ENCODE results near the gene LRBA.

Gene LRBA

DNA sequence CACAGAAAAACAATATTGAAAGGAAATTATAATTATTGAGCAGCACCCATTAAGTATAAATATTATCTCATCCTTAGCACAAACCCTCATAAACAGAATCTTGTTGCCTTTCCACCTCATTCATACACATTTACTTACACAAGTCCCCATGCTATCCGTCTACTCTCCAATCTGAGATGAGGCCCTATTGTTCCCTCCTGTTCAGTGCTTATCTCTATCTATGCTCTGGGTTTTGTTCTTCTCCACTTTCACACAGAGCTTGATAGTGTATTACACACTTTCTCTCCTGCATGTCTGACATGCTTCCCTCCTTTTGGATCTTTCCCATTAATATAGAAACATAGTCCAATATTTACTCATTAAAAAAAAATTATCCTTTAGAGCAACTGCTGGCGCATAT lies 671.3 kb downstream of the LRBA start:
- TF ChIP-seq, protein P1, sequence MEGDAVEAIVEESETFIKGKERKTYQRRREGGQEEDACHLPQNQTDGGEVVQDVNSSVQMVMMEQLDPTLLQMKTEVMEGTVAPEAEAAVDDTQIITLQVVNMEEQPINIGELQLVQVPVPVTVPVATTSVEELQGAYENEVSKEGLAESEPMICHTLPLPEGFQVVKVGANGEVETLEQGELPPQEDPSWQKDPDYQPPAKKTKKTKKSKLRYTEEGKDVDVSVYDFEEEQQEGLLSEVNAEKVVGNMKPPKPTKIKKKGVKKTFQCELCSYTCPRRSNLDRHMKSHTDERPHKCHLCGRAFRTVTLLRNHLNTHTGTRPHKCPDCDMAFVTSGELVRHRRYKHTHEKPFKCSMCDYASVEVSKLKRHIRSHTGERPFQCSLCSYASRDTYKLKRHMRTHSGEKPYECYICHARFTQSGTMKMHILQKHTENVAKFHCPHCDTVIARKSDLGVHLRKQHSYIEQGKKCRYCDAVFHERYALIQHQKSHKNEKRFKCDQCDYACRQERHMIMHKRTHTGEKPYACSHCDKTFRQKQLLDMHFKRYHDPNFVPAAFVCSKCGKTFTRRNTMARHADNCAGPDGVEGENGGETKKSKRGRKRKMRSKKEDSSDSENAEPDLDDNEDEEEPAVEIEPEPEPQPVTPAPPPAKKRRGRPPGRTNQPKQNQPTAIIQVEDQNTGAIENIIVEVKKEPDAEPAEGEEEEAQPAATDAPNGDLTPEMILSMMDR (conservative IDR thresholded peaks at IDR 0.05; ENCODE audit: low read depth, low read length): no peak
- no peak for DNase-seq (ENCODE audit: low read depth)
- no peak overlapping the region for H3K4me3 ChIP-seq (ENCODE audit: low read depth, low read length)

DNA sequence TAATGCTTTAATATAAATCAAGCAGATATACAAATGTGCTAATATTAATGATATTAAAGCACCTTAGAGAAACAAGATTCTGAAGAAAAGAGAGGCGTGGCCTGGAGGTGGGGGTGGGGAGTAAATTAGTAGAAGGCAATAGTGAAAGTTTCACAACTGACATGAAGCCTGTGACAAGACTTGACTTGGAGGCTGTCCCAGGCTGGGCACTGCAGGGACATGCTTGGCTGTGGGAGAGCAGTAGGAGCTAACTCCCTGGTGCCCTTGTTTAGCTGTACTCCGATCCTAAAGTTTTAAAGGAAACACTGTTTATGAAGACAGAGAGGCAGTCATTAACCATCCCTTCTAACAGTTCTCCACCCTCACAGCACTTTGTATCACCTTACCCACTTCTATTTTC lies 672.1 kb downstream of the LRBA start:
- TF ChIP-seq, protein P1 (conservative IDR thresholded peaks at IDR 0.05; ENCODE audit: low read depth, low read length): no peak
- H3K4me3 ChIP-seq (ENCODE audit: low read depth, low read length): no peak overlapping the region
- no peak for DNase-seq (ENCODE audit: low read depth)

DNA sequence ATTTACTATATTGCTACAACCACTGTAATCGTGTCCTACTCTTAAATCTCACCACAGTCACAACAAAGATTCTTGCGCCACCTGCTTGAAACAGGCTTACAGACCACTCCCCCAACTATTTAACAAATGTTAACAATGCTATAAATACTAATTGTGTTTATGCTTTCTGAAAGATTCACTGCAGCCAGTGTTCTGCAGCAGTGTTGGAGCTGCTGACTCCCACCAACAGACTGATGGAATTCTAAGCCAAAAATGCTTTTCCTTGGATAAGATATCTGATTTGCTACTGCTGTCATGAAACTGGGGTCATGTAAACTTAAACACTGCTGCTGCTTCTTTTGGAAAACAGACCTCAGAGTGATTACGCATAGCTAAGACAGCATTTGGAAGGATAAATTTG lies 677.4 kb downstream of the LRBA start:
- H3K4me3 ChIP-seq (ENCODE audit: low read depth, low read length): no peak overlapping the region
- TF ChIP-seq, protein P1 (conservative IDR thresholded peaks at IDR 0.05; ENCODE audit: low read depth, low read length): no peak
- DNase-seq (ENCODE audit: low read depth): peak; percentile 54

DNA sequence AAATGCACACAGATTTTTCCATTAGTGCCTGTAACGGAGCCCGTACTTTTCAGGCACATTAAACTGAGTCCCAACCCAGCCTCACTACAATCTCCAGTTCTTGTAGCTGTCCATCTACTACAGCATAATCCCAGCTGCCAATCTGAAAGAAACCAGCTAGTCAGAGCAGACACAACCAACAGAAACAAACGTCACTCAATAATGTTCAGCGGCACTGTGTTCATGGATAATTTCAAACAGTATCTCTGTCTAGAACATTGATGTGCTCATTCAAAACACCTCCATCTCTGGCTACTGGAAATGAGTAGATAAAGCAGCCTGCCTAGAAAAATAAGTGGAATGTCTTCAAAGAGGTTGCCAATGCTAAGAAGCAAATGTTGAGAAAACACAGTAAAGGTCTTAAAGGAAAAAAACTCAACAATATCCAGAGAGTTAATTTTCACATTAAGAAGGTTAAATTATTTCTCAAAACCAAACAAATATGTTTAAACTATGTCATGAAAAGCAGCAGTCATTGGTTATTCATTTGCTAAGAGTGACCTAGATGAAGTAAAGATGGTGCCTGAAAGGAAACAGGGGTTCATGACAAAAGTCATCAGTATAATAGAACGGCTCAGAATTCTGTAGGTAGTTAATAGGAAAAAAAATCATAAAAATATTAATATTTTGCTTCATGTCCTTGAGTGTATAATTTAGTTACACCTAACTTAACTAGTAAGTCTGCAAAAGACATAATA lies 678.2 kb downstream of the LRBA start:
- TF ChIP-seq, protein P1 (conservative IDR thresholded peaks at IDR 0.05; ENCODE audit: low read depth, low read length): no peak
- no peak overlapping the region for H3K4me3 ChIP-seq (ENCODE audit: low read depth, low read length)
- no peak for DNase-seq (ENCODE audit: low read depth)

DNA sequence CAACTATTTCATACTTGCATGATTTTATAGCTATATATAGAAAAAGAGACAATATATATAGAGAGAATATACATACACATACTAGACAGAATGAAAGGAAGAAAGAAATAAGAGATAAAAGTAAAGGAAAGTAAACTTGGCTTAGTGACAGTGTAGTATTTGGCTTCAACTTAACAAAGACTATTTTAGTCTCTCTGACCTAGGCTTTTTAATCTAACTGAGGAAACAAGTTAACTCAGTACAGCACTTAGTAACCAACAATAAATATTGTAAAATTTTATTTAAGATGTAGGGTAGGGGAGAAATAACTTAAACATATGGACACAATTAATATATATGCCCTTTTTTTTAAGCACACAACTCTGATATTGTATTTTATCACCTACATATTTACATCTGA lies 682.1 kb downstream of the LRBA start:
- DNase-seq (ENCODE audit: low read depth): no peak
- TF ChIP-seq, protein P1 (conservative IDR thresholded peaks at IDR 0.05; ENCODE audit: low read depth, low read length): no peak
- no peak overlapping the region for H3K4me3 ChIP-seq (ENCODE audit: low read depth, low read length)

DNA sequence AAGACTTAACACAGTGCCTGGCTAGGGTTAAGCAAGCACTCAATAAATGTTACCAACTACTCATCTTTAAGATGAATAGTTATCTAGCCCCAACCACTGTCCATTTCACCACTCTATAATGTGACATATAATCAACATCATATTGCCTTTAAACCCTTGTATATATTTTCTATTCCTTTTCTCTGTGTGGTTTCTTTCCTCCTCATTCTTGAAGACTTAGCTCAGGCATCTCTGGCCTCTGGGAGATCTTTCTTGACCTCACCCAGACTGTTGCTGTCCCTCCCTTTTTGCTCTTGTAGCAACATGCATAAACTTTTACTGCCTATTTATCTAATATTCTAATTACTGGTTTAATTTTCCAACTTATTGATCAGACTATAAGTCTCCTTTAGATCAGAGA lies 683.0 kb downstream of the LRBA start:
- DNase-seq (ENCODE audit: low read depth): peak; percentile 23
- TF ChIP-seq, protein P1 (conservative IDR thresholded peaks at IDR 0.05; ENCODE audit: low read depth, low read length): no peak
- H3K4me3 ChIP-seq (ENCODE audit: low read depth, low read length): no peak overlapping the region

DNA sequence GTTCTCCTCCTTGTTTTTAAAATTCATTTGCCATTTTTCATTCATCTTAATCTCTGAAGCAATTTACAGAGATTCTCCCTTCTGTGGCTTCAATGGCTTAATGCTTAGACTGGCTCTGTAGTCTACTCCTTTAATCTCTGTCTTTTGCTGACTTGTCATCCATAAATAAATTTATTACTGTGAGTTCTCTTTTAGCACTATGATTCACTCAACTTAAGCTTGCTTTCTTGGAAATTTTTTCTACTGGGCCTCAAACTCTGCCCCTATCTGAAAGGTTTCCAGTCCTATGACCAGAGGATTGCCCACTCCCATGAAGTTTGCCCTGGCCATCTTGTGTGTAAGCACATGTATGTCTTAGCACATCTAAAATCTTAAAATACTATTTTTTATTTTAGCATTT lies 685.7 kb downstream of the LRBA start:
- no peak for DNase-seq (ENCODE audit: low read depth)
- TF ChIP-seq, protein P1 (conservative IDR thresholded peaks at IDR 0.05; ENCODE audit: low read depth, low read length): no peak
- H3K4me3 ChIP-seq (ENCODE audit: low read depth, low read length): no peak overlapping the region

Measured in choroid plexus epithelial cell (primary cell).